ENCODE data around the gene DSCAML1. TPM values are rescaled to one million over a fixed set of nuclear protein-coding genes. Genes with fewer than 3 reads are reported as not detected.

DSCAML1 gene
- total RNA-seq, 2 experiments from 2014 or later: 1.4 to 3.1 TPM

- H3K4me3 Mint-ChIP-seq: peak overlapping the region; percentile 1
- no peak for DNase-seq
- H3K27ac Mint-ChIP-seq: no peak overlapping the region
- H3K27me3 Mint-ChIP-seq: no peaks in the 10 kb centered on the region
- peaks cover 66% of the 10 kb centered on the region for H3K4me1 Mint-ChIP-seq
- H3K9me3 Mint-ChIP-seq: no peaks in the 10 kb centered on the region
- H3K36me3 Mint-ChIP-seq: no peaks in the 10 kb centered on the region
- POLR2A ChIA-PET: interaction anchor here (1.0 kb wide), 1 partner anchor 11 kb away, joined by 3 read pairs; no protein-coding TSS in a partner anchor
- ATAC-seq (ENCODE audit: low read depth): no peak
Observed at GRCh38 chr11:117826832-117827231, 29.8 kb upstream of the DSCAML1 start.

GRCh38 chr11:117826190-117826570 lies 29.2 kb upstream of the DSCAML1 start:
- Mint-ChIP-seq H3K4me1 (peaks cover 65% of the 10 kb centered on the region), H3K27ac (peak overlapping the region; percentile 61), H3K9me3 (no peaks in the 10 kb centered on the region), H3K36me3 (no peaks in the 10 kb centered on the region), H3K4me3 (no peak overlapping the region), H3K27me3 (no peaks in the 10 kb centered on the region)
- ATAC-seq (ENCODE audit: low read depth): no peak
- POLR2A ChIA-PET: interaction anchor here (1.0 kb wide), 1 partner anchor 11 kb away, joined by 3 read pairs; no protein-coding TSS in a partner anchor
- DNase-seq: no peak

GRCh38 chr11:117825538-117826189 lies 28.6 kb upstream of the DSCAML1 start:
- Mint-ChIP-seq H3K4me1 (peaks cover 60% of the 10 kb centered on the region), H3K36me3 (no peaks in the 10 kb centered on the region), H3K9me3 (no peaks in the 10 kb centered on the region), H3K27ac (peak overlapping the region; percentile 88), H3K27me3 (no peaks in the 10 kb centered on the region), H3K4me3 (no peak overlapping the region)
- ATAC-seq (ENCODE audit: low read depth) (no peak), DNase-seq (no peak)
- POLR2A ChIA-PET: interaction anchor here (1.0 to 3.6 kb wide), 8 partner anchors 8 to 177 kb away, joined by 3 to 32 read pairs (median 7); partner anchors contain the start of gene IL10RA

GRCh38 chr11:117824571-117825537 lies 27.8 kb upstream of the DSCAML1 start, which contains the start of gene FXYD2:
TSS of gene FXYD2 (minus strand) at chr11:117824744. CDS start at chr11:117824678, 66 bp downstream.
- ATAC-seq (ENCODE audit: low read depth) (no peak), DNase-seq (no peak)
- H3K27me3 Mint-ChIP-seq: no peaks in the 10 kb centered on the region
- peak within 1 kb of the TSS; percentile 88 for H3K27ac Mint-ChIP-seq
- POLR2A ChIA-PET: interaction anchor here (0.7 to 3.6 kb wide), 11 partner anchors 9 to 227 kb away, joined by 3 to 32 read pairs (median 10); partner anchors contain the start of gene IL10RA
- H3K4me3 Mint-ChIP-seq: peak within 1 kb of the TSS; percentile 59
- no peaks in the 10 kb centered on the region for H3K36me3 Mint-ChIP-seq
- no peaks in the 10 kb centered on the region for H3K9me3 Mint-ChIP-seq
- peaks cover 54% of the 10 kb centered on the region for H3K4me1 Mint-ChIP-seq

GRCh38 chr11:117823946-117824420 lies 27.0 kb upstream of the DSCAML1 start:
- Mint-ChIP-seq H3K9me3 (no peaks in the 10 kb centered on the region), H3K4me1 (peaks cover 52% of the 10 kb centered on the region), H3K4me3 (peak overlapping the region; percentile 59), H3K27ac (peak overlapping the region; percentile 88), H3K36me3 (no peaks in the 10 kb centered on the region), H3K27me3 (no peaks in the 10 kb centered on the region)
- peak; percentile 2 for ATAC-seq (ENCODE audit: low read depth)
- peak; percentile 65 for DNase-seq
- POLR2A ChIA-PET: interaction anchor here (0.7 to 3.6 kb wide), 18 partner anchors 8 to 529 kb away, joined by 3 to 32 read pairs (median 4); partner anchors contain the start of gene IL10RA

GRCh38 chr11:117823294-117823945 lies 26.4 kb upstream of the DSCAML1 start:
- H3K4me1 Mint-ChIP-seq: peaks cover 50% of the 10 kb centered on the region
- peak overlapping the region; percentile 88 for H3K27ac Mint-ChIP-seq
- no peaks in the 10 kb centered on the region for H3K36me3 Mint-ChIP-seq
- no peaks in the 10 kb centered on the region for H3K9me3 Mint-ChIP-seq
- ATAC-seq (ENCODE audit: low read depth): peak; percentile 81
- peak overlapping the region; percentile 59 for H3K4me3 Mint-ChIP-seq
- peak; percentile 69 for DNase-seq
- POLR2A ChIA-PET: interaction anchor here (0.7 to 3.6 kb wide), 19 partner anchors 14 to 530 kb away, joined by 3 to 32 read pairs (median 4); partner anchors contain the start of gene IL10RA
- H3K27me3 Mint-ChIP-seq: no peaks in the 10 kb centered on the region

GRCh38 chr11:117822074-117823033 lies 25.3 kb upstream of the DSCAML1 start:
- POLR2A ChIA-PET: interaction anchor here (0.5 to 3.6 kb wide), 12 partner anchors 13 to 233 kb away, joined by 3 to 32 read pairs (median 7); partner anchors contain the start of gene IL10RA
- peak; percentile 25 for ATAC-seq (ENCODE audit: low read depth)
- H3K9me3 Mint-ChIP-seq: no peaks in the 10 kb centered on the region
- DNase-seq: peak; percentile 76
- H3K4me3 Mint-ChIP-seq: peak overlapping the region; percentile 59
- H3K27me3 Mint-ChIP-seq: no peaks in the 10 kb centered on the region
- no peaks in the 10 kb centered on the region for H3K36me3 Mint-ChIP-seq
- peak overlapping the region; percentile 88 for H3K27ac Mint-ChIP-seq
- H3K4me1 Mint-ChIP-seq: peaks cover 53% of the 10 kb centered on the region

- Mint-ChIP-seq H3K27ac (no peak overlapping the region), H3K27me3 (no peaks in the 10 kb centered on the region), H3K4me1 (peaks cover 52% of the 10 kb centered on the region), H3K9me3 (no peaks in the 10 kb centered on the region), H3K36me3 (no peaks in the 10 kb centered on the region), H3K4me3 (no peak overlapping the region)
- POLR2A ChIA-PET: no interaction called here
- DNase-seq: peak; percentile 37
- ATAC-seq (ENCODE audit: low read depth): no peak
Observed at GRCh38 chr11:117821431-117821830, 24.4 kb upstream of the DSCAML1 start.

GRCh38 chr11:117820516-117820915 lies 23.5 kb upstream of the DSCAML1 start:
- H3K4me1 Mint-ChIP-seq: peaks cover 56% of the 10 kb centered on the region
- H3K27ac Mint-ChIP-seq: no peak overlapping the region
- H3K36me3 Mint-ChIP-seq: no peaks in the 10 kb centered on the region
- H3K27me3 Mint-ChIP-seq: no peaks in the 10 kb centered on the region
- POLR2A ChIA-PET: no interaction called here
- no peak overlapping the region for H3K4me3 Mint-ChIP-seq
- H3K9me3 Mint-ChIP-seq: no peaks in the 10 kb centered on the region
- ATAC-seq (ENCODE audit: low read depth): no peak
- no peak for DNase-seq

- ATAC-seq (ENCODE audit: low read depth) (no peak), DNase-seq (no peak)
- Mint-ChIP-seq H3K36me3 (no peaks in the 10 kb centered on the region), H3K4me1 (peaks cover 59% of the 10 kb centered on the region), H3K27me3 (no peaks in the 10 kb centered on the region), H3K4me3 (no peak overlapping the region), H3K9me3 (no peaks in the 10 kb centered on the region), H3K27ac (no peak overlapping the region)
- POLR2A ChIA-PET: no interaction called here
Observed at GRCh38 chr11:117820071-117820470, 23.1 kb upstream of the DSCAML1 start.

- Mint-ChIP-seq H3K27ac (peak overlapping the region; percentile 98), H3K36me3 (no peaks in the 10 kb centered on the region), H3K9me3 (no peaks in the 10 kb centered on the region), H3K4me3 (no peak overlapping the region), H3K27me3 (no peaks in the 10 kb centered on the region), H3K4me1 (peaks cover 61% of the 10 kb centered on the region)
- POLR2A ChIA-PET: interaction anchor here (1.1 to 2.9 kb wide), 2 partner anchors 12 to 182 kb away, joined by 5 to 29 read pairs; no protein-coding TSS in a partner anchor
- no peak for ATAC-seq (ENCODE audit: low read depth)
- DNase-seq: no peak
Observed at GRCh38 chr11:117819096-117820040, 22.4 kb upstream of the DSCAML1 start.

All from activated naive CD8-positive, alpha-beta T cell treated with anti-CD3 and anti-CD28 coated beads, Interleukin-2, amount 10 ng/mL, durations not matched to agents 7 days and 5 days (primary cell).